HG02588 (cell line): ENCODE data around the gene PKIB.

ENCODE experiments used
- ATAC-seq: cut with Tn5 transposase; IDR thresholded peaks from one replicate; pipeline ENCODE4 v1.9.1; 2021; ENCODE audit warnings: mild to moderate bottlenecking, moderate library complexity; ENCODE audit not compliant: unreplicated experiment

The PKIB gene

DNA sequence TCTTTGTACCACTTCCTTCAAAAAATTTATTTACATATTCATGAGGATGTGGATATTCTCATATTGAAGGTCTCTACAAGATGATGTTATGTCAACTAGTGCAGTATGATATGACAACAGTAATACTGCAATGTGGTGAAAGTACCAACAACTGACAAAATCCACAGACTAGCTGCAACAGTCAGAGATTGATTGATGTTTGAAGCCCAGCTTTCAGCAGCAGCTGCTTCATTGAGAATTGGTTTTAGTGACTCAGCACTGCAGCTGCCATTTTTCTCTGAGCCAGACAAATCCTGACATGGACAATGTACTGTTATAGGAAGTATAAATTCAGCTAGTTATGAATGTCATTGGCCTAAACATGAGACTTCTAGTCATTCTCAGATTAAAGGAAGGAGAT lies 53.8 kb downstream of the PKIB start:
- ATAC-seq = no peak

DNA sequence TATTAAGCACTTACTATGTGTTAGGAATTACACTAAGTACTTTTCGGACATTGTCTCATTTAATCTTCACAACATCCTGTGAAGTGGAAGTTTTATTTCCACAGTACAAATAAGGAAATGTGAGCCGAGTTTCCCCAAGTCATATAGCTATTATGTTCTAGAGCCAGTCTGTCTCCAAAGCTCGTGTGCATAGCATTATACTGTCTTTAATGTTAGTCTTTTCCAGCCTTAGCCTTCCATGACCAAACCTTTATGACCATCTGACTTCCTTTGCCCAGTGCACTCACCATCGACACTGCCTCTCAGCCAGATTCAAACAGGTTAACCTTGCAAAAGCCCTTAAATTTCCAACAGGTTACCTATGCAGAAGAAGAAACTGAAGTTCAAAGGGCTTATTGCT lies 55.7 kb downstream of the PKIB start:
- no peak for ATAC-seq

DNA sequence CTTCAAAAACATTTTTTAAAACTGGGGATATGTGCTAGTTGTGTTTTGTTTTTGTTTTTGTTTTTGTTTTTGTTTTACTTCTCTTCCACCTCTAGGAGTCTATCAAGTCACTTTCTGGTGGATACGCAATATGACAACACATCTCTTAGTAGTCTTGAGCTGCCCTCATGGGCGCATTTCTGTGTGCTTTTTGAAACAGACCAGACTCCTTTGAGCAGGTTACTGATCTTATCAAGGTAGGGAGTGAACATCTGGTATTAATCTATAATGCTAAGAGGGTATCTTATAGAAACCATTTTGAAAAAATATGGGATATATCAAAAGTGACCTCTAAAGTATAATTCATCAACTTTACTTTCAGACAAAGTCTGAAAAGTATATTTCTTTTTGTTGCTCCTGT lies 56.2 kb downstream of the PKIB start:
- ATAC-seq = no peak

DNA sequence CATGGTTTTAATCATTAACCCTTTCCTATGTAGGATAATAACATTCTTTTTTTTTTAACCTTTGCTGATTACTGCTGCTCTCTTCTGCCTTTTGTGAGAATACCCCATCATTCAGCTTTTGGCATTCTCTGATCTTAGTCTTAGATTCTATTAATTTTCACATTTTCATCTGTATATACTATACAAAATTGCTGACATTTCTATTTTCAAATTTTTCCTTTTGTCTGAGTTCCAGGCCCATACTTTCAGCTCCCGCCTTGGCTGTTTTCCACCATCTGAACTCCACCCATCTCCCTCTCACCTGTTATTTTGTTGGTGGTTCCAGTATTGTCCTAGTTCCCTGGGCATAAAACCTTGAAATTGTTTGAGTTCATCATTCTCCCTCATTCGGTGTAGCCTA lies 59.2 kb downstream of the PKIB start:
- ATAC-seq = no peak

DNA sequence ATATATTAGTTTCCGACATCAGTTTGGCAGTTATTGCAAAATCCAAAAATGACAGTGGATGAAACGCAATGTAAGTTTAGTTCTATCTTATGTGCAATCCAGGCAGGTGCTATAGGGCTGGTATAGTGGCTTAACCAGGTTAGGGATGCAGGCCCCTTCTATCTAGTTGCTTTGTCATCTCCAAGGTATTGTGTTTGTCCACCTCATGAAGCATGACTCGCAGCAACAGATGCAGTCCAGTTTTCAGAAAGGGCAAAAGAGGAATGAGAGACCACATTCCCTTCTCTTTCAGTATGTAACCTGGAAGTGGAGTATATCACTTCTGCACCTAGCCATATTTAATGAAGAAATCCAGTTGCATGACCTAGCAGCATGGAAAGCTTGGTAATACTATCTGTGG lies 59.7 kb downstream of the PKIB start:
- no peak for ATAC-seq

DNA sequence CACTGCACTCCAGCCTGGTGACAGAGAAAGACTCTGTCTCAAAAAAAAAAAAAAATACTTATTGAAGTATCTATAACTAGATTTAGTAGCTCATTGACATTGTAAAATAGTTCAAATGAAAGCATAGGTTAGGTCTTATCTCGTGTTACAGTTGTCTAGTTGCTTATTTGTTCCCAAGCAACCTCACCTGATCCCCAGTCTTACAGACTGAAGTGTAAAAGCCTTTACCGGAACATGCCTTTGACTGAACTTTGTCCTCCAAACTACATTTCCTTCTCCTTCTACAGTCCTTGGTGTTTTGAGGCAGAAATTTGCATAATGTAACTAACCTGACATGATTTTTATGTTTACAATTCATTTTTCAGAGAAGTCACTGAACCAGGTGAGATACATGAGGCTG lies 61.0 kb downstream of the PKIB start:
- ATAC-seq = no peak

DNA sequence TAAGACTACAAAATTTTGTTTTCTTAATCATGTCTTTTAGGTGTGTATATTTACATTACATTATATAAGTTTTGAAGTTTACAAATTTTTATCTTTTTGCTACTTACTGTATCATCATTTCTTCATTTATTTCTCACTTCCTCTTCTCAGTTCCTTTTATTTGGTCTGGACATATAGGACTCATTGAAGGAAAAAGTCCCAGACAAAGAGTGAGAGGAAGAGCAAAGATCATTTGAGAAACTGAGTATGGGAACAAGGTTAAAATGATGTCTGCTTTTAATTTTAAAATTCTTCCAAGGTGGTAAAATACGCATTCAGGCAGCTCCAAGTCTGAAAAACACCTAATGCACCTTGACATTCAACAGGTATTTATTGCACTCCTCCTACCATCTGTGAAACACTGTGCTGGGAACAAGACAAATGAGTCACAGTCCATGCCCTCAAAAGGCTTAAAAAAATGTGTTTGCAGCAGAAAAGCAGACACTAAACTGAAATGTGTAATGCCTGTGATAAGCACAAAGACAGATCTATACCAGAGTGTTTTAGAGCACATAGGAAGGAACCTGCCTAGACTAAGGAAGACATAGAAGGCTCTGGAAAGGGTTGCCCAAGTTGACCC lies 63.2 kb downstream of the PKIB start:
- no peak for ATAC-seq

DNA sequence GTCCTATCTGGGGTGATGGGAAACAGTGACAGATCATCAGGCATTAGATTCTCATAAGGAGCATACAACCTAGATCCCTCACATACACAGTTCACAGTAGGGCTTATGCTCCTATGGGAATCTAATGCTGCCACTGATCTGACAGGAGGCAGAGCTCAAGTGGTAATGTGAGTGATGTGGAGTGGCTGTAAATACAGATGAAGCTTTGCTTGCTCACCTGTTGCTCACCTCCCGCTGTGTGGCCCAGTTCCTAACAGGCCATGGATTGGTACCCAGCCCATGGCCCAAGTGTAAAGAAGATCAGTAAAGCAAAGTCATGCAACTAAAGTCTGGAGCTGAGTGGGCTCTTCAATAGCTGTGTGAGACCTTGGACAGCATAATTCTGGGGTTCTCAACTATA lies 65.9 kb downstream of the PKIB start:
- no peak for ATAC-seq

DNA sequence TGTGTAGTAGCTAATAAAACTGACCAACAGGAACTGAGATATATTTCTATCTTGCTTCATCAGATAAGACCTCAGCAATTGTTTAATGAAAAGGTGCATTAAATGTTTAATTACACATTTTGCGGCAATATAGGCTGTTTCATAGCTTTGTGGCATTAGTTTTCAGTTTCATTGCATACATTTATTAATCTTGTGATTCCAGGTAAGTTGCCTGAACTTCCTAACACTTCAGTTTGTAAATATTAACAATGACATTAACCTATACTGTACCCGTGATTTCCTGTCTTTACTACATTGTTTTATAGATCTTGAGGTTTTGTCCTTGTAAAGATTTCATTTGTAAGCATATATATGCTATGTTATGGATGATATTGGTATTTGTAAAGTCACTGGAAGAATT lies 66.5 kb downstream of the PKIB start:
- no peak for ATAC-seq

DNA sequence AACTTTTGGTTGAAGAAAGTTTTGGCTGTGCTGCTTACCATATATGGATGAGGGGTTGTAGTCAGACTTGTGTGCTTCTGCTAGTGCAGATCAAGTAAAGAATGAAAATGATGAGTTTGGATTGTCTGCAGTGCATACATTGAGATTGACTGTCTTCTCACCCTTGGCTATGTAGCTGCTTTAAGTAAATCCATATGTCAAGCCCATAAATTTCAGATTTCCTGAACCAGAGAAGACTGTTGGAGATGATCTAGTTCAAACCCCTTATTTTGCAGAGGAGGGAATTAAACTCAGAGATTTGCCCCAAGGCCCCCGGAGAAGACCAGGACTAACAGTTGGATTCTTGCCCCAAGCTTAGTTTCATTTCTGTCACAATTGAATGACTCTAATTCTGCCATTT lies 67.2 kb downstream of the PKIB start:
- no peak for ATAC-seq

DNA sequence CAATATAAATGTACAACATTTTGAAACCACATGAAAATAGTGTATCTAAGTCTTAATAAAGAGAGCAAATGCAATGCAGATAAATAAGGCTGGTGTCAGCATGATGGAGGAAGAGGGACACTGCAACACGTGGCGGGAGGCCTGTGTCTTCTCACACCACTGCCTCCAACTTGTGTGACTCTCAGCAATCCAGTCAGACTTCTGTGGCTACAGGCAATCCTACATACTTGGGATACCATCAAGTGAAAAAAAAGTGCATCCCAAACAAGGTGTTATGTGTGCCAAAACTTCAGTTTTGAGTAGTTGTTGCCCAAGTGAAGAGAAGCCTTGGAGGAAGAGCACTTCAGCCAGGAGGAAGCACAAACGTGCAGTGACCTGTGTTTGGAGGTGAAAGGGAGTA lies 68.6 kb downstream of the PKIB start:
- no peak for ATAC-seq

DNA sequence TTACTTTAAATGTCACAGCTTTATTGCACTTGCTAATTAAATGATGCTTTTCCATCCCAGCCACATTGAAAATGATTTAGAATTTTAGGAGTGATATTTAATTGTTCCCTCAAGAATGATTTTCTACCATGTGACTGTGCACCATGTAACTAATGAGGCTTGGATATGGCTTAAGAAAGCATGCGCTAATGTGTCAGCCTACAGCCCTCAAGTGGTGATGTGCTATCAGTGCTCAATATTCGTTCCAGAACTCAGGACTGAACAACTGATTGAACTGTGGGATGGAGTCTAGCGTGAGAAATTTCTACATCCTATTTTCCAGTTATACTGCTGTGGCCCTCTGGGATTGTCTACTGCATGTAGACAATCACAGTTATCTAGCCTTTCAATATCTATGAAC lies 71.5 kb downstream of the PKIB start:
- ATAC-seq = no peak

DNA sequence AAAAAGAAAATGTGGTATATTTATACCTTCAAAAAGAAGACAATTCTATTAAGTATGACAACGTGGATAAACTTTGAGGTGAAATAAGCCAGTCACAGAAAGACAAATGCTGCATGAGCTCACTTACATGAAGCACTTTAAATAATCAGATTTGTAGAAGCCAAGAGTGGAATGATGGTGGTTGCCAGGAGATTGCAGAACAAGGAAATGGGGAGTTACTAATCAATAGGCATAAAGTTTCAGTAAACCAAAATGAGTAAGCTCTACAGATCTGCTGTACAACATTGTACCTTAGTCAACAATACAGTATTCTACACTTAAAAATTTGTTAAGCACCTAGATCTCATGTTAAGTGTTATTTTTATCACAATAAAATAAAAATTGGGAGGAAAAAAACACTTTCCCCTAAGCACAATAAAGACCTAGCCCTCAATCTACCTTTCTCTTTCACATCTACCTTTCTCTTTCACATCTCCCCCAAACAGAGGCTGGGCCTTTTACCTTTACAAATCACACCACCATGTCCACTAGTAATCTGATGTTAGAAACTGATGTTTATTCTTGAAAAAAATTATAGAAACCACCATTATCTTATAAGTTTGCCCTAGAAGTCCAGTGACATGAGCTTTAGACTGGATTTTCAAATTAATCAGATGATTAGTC lies 73.9 kb downstream of the PKIB start:
- no peak for ATAC-seq

DNA sequence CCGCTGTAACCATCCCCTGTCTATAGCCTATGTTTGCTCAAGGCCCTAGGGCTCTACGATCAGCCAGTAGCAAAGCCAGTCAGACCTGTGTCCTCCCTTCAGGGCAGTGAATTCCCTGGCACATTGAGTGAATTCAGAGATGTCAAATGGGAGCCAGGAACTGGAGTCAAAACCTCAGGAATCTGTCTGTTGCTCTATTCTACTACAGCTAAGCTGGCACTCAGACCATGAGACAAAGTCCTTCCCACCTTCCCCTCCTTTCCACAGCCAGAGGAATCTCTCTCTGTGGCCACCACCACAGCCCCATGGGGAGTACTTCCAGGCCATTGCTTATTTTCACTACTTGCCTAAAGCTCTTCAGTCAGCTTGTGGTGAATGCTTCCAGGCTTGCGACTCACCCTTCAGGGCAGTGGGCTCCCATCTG lies 82.0 kb downstream of the PKIB start:
- ATAC-seq = no peak

DNA sequence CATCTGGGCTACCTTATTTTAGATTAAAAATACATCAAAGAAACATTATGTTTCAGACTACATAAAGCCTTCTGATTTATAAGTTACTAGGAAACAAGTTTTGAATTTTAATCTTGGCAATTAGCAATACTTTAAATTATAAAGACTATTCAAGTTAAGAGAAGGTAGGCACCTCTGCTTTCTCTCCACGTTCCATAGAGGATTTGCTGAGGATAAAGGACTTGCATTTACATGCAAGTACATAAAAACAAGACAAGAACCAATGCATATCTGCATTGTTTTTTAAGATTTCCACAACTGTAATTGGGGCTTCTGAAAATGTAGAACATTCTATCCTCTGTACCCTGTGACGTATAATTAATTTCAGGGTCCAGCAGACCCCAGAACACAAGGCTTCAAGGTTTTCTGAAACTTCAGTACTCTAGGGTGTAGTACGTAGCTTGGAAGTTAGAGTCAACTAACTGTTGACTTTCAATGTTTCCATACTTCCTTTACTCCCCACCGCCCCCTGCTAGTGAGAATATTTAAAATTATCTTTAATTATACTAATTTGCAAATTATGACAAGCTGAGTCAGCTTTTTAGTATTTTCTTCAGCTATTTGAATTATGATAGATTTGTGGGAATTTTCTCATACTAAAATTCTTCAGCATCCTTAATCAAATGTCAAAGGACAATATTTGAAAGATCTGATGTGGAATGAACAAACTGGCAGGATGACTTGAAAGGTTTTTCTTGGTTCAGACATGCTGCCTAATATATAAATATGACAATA lies 82.8 kb downstream of the PKIB start:
- ATAC-seq = no peak

DNA sequence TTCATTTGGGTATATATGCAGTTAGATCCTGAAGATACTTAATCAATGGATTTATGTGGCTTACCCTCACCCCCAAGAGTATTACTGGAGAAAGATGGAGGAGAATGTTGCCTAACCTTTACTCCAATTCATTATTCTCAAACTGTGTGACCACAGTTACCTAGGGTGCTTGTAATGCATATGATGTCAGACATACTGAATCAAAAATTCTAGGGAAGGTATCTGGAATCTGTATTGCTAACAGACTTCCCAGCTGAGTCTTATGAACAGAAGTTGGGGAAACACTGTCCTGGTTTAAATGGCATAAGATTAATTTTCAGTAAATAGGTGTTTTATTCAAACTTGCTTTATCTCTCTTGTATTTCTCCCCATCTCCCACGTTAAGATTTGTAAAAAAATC lies 83.9 kb downstream of the PKIB start:
- ATAC-seq = no peak

DNA sequence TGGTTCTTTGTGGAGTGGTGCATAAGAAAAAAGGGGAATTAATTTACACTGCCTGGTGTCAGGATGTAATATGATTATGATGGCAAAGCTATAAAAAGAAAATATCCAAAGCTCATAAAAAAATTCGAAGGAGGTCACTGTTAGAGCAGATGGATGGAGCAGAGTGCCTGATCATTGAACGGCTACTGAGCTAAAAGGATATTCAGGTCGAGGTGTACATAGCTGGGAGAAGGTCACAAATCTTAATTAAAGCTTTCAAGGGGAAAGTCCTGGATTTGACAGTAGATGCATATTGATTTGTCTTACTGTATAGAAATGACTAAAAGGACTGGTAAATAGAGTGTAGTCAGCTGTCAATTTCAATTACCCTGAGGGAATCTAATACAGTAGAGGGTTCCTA lies 84.4 kb downstream of the PKIB start:
- ATAC-seq = no peak

DNA sequence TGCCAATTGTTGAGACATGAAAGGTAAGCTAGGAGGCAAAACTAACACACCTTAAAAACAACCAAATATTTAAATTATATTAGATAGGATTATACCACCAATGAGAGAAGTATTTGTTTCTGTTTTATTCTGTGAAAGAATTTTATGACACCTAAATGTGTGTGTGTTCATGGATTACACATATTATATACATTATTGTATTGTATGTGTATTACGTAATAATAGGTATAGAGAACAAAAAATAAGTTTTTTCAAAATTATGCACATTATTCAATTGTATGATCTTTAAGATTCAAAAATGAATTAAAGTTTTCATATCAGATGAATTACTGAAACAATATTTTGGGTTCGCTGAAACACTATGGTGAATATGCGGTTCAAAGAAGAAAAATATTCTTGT lies 85.0 kb downstream of the PKIB start:
- no peak for ATAC-seq

DNA sequence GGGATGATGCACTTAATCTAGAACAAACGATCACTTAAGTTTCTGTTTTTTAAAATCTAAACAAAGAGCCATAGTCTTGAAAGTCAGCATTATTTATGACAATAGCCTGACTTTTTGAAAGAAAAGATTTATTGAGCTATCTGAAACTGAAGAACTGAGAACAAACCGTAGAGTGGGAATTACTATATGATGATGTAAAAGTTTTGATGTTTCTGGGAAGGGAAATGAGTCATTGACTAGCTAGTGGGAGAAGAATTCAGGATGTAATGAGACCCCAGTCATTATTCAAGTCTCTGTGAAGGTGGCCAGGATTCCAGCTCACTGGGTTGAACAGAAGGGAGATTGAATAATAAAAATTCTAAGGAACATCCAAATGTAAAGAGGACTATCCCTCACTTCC lies 85.9 kb downstream of the PKIB start:
- ATAC-seq = no peak

DNA sequence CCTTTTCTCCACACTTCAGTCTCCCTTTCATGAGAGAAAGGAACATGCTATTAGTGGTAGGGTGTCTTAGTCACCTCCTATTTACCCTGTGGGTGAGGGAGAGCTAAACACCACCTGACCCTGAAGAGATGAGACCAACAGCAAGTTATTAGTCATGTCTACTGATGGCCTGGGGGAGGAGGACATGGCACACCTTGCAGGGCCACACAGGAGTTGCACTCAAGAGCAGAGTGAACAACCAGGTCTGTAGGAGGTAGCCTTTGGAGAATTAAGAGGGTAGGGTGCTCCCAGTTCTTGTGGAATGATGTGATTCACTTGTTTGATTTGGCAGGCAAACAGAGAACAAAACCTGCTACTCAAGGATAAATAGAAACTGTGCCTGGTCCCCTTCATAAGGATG lies 86.6 kb downstream of the PKIB start:
- no peak for ATAC-seq

DNA sequence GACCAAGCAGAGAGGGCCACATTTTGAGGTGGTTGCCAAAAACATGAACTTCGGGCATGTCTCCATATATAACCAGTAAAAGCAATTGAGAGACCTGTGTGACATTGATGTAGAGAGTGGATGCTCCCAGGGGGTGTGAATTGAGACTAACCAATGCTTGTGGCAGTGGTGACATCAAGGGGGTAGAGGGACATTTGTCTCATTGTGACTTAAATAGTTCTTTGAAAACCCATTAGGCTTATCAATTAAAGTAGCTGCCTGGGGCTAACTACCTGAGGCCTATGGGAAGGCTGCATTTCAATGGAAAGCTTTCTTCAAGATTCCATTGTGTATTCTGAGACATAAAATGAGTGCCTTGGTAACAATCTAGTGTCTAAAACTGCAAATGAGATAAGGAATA lies 87.3 kb downstream of the PKIB start:
- ATAC-seq = no peak

DNA sequence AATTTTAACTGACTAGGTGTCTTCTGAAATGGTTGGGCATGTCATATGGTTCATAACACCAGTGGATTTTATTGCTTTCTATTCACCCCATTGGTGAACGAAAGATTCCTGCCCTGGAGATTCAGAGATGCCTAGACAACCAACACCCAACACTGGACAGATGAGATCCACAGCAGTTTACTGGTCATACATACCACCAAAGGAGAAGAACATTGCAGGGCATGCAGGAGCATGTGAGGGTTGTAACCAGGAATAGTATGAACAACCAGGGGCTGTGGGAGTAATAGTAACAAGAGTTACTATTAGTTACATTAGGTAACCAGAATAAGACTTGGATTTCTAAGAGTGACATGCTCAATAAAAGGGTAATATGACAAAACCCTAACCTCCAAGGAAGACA lies 91.5 kb downstream of the PKIB start:
- no peak for ATAC-seq
